Measurements from ENCODE around the gene SOX6.

Gene SOX6

GRCh38 chr11:16287630-16288280 lies 68.6 kb downstream of the SOX6 start:
- H3K4me2 ChIP-seq = no peak overlapping the region
- no peak overlapping the region for H3K9ac ChIP-seq
- TF ChIP-seq Cebpa-rat (IDR thresholded peaks at IDR 0.05) = no peak
- no peaks in the 10 kb centered on the region for H3K9me3 ChIP-seq (replicated peaks in 1 of 11)
- no peaks in the 10 kb centered on the region for H4K20me1 ChIP-seq
- no peaks in the 10 kb centered on the region for H3K36me3 ChIP-seq
- H3K27ac ChIP-seq = no peak overlapping the region
- no peaks in the 10 kb centered on the region for H3K27me3 ChIP-seq
- no peak overlapping the region for H3K4me3 ChIP-seq
- no peaks in the 10 kb centered on the region for H3K4me1 ChIP-seq

- H3K4me1 ChIP-seq = no peaks in the 10 kb centered on the region
- H3K4me2 ChIP-seq = no peak overlapping the region
- H4K20me1 ChIP-seq = no peaks in the 10 kb centered on the region
- no peak overlapping the region for H3K4me3 ChIP-seq
- H3K27me3 ChIP-seq = no peaks in the 10 kb centered on the region
- TF ChIP-seq Cebpa-rat (IDR thresholded peaks at IDR 0.05) = no peak
- no peaks in the 10 kb centered on the region for H3K9me3 ChIP-seq (replicated peaks in 1 of 11)
- H3K27ac ChIP-seq = no peak overlapping the region
- no peak overlapping the region for H3K9ac ChIP-seq
- H3K36me3 ChIP-seq = no peaks in the 10 kb centered on the region
Observed at GRCh38 chr11:16286095-16286494, 70.3 kb downstream of the SOX6 start.

- Histone ChIP-seq H3K4me1 (no peaks in the 10 kb centered on the region), H3K36me3 (no peaks in the 10 kb centered on the region), H3K9me3 (replicated peaks in 1 of 11) (no peaks in the 10 kb centered on the region), H3K27ac (no peak overlapping the region), H3K27me3 (no peaks in the 10 kb centered on the region), H3K4me2 (no peak overlapping the region), H4K20me1 (no peaks in the 10 kb centered on the region), H3K4me3 (no peak overlapping the region), H3K9ac (no peak overlapping the region)
- TF ChIP-seq Cebpa-rat (IDR thresholded peaks at IDR 0.05) = no peak
Observed at GRCh38 chr11:16280256-16280682, 76.1 kb downstream of the SOX6 start.

GRCh38 chr11:16279524-16279923 lies 76.8 kb downstream of the SOX6 start:
- no peak for TF ChIP-seq Cebpa-rat (IDR thresholded peaks at IDR 0.05)
- Histone ChIP-seq H3K9me3 (replicated peaks in 1 of 11) (no peaks in the 10 kb centered on the region), H3K9ac (no peak overlapping the region), H3K27me3 (no peaks in the 10 kb centered on the region), H4K20me1 (no peaks in the 10 kb centered on the region), H3K27ac (no peak overlapping the region), H3K4me2 (no peak overlapping the region), H3K36me3 (no peaks in the 10 kb centered on the region), H3K4me3 (no peak overlapping the region), H3K4me1 (no peaks in the 10 kb centered on the region)

GRCh38 chr11:16278979-16279378 lies 77.4 kb downstream of the SOX6 start:
- no peaks in the 10 kb centered on the region for H3K9me3 ChIP-seq (replicated peaks in 1 of 11)
- no peak for TF ChIP-seq Cebpa-rat (IDR thresholded peaks at IDR 0.05)

GRCh38 chr11:16278273-16278672 lies 78.1 kb downstream of the SOX6 start:
- H3K9me3 ChIP-seq (replicated peaks in 1 of 11) = no peaks in the 10 kb centered on the region
- no peak overlapping the region for H3K4me3 ChIP-seq
- H3K27ac ChIP-seq = no peak overlapping the region
- H4K20me1 ChIP-seq = no peaks in the 10 kb centered on the region
- no peaks in the 10 kb centered on the region for H3K27me3 ChIP-seq
- no peaks in the 10 kb centered on the region for H3K4me1 ChIP-seq
- no peak overlapping the region for H3K9ac ChIP-seq
- no peak for TF ChIP-seq Cebpa-rat (IDR thresholded peaks at IDR 0.05)
- H3K4me2 ChIP-seq = no peak overlapping the region
- no peaks in the 10 kb centered on the region for H3K36me3 ChIP-seq

More at GRCh38 chr11:16278979-16279378, 77.4 kb downstream of the SOX6 start:
- Histone ChIP-seq H3K4me1 (no peaks in the 10 kb centered on the region), H3K27ac (no peak overlapping the region), H3K9ac (no peak overlapping the region), H3K36me3 (no peaks in the 10 kb centered on the region), H4K20me1 (no peaks in the 10 kb centered on the region), H3K4me3 (no peak overlapping the region), H3K27me3 (no peaks in the 10 kb centered on the region), H3K4me2 (no peak overlapping the region)

- no peaks in the 10 kb centered on the region for H3K27me3 ChIP-seq
- no peak overlapping the region for H3K4me3 ChIP-seq
- no peak for TF ChIP-seq Cebpa-rat (IDR thresholded peaks at IDR 0.05)
- H3K9ac ChIP-seq = no peak overlapping the region
- H3K9me3 ChIP-seq (replicated peaks in 1 of 11) = no peaks in the 10 kb centered on the region
- no peak overlapping the region for H3K4me2 ChIP-seq
- no peaks in the 10 kb centered on the region for H3K4me1 ChIP-seq
- H4K20me1 ChIP-seq = no peaks in the 10 kb centered on the region
- H3K36me3 ChIP-seq = no peaks in the 10 kb centered on the region
- H3K27ac ChIP-seq = no peak overlapping the region
Observed at GRCh38 chr11:16276251-16276650, 80.1 kb downstream of the SOX6 start.

- Histone ChIP-seq H3K4me2 (no peak overlapping the region), H3K9ac (no peak overlapping the region), H3K4me3 (no peak overlapping the region), H3K9me3 (replicated peaks in 1 of 11) (no peaks in the 10 kb centered on the region), H3K27ac (no peak overlapping the region), H3K4me1 (no peaks in the 10 kb centered on the region), H3K36me3 (no peaks in the 10 kb centered on the region), H4K20me1 (no peaks in the 10 kb centered on the region), H3K27me3 (no peaks in the 10 kb centered on the region)
- no peak for TF ChIP-seq Cebpa-rat (IDR thresholded peaks at IDR 0.05)
Observed at GRCh38 chr11:16271258-16271657, 85.1 kb downstream of the SOX6 start.

GRCh38 chr11:16266021-16266420 lies 90.3 kb downstream of the SOX6 start:
- H3K9ac ChIP-seq = no peak overlapping the region
- H3K27me3 ChIP-seq = no peaks in the 10 kb centered on the region
- H3K27ac ChIP-seq = no peak overlapping the region
- no peaks in the 10 kb centered on the region for H3K9me3 ChIP-seq (replicated peaks in 1 of 11)
- no peaks in the 10 kb centered on the region; a peak in 1 of 20 replicates for H3K4me1 ChIP-seq
- no peak overlapping the region for H3K4me2 ChIP-seq
- no peaks in the 10 kb centered on the region for H4K20me1 ChIP-seq
- H3K36me3 ChIP-seq = no peaks in the 10 kb centered on the region
- no peak for TF ChIP-seq Cebpa-rat (IDR thresholded peaks at IDR 0.05)
- no peak overlapping the region for H3K4me3 ChIP-seq

- H4K20me1 ChIP-seq = no peaks in the 10 kb centered on the region
- H3K9ac ChIP-seq = no peak overlapping the region
- H3K9me3 ChIP-seq (replicated peaks in 1 of 11) = no peaks in the 10 kb centered on the region
- no peak overlapping the region for H3K4me2 ChIP-seq
- no peak overlapping the region for H3K4me3 ChIP-seq
- no peak overlapping the region for H3K27ac ChIP-seq
- no peaks in the 10 kb centered on the region for H3K27me3 ChIP-seq
- H3K36me3 ChIP-seq = no peaks in the 10 kb centered on the region
- no peaks in the 10 kb centered on the region; a peak in 1 of 20 replicates for H3K4me1 ChIP-seq
- TF ChIP-seq Cebpa-rat (IDR thresholded peaks at IDR 0.05) = no peak
Observed at GRCh38 chr11:16265022-16265421, 91.3 kb downstream of the SOX6 start.

All from BLaER1 treated with 17β-estradiol and CSF1 and Interleukin-3, amounts not matched to agents 10 nM and 100 nM (cell line).